Endometrial microvascular endothelial cells (primary cell): ENCODE results near the gene AZU1. TPM values are rescaled to one million over a fixed set of nuclear protein-coding genes. Genes with fewer than 3 reads are reported as not detected.
"Not testable (repeated sequence)": the region's sequence is repeated elsewhere in the genome, so short reads cannot be mapped to it uniquely, and the experiment has no call there.

ENCODE experiments used
- in situ Hi-C: cut with HindIII; loops from 2 replicates; pipeline ENCODE4 v1.10.0; 2017; ENCODE audit warnings: low sequenced_read_pairs, low pct_unique_long_range_greater_than_20kb; ENCODE audit errors: inconsistent ontology term
- total RNA-seq: library from RNA; depleted of rRNA; stranded (reverse); fragments of >200 nt; gene quantifications from one replicate; pipeline ENCODE4 v1.2.3, GENCODE V29; 2015; ENCODE audit errors: inconsistent ontology term

Gene AZU1
- total RNA-seq, 1 donor from 2014 or later, result not detected

- in situ Hi-C loops, result no loop called here
These were observed 18.3 kb downstream of the AZU1 start for GRCh38 chr19:845707-846521.

- in situ Hi-C loops, result no loop called here
These were observed 20.8 kb downstream of the AZU1 start for GRCh38 chr19:848386-848921.

DNA sequence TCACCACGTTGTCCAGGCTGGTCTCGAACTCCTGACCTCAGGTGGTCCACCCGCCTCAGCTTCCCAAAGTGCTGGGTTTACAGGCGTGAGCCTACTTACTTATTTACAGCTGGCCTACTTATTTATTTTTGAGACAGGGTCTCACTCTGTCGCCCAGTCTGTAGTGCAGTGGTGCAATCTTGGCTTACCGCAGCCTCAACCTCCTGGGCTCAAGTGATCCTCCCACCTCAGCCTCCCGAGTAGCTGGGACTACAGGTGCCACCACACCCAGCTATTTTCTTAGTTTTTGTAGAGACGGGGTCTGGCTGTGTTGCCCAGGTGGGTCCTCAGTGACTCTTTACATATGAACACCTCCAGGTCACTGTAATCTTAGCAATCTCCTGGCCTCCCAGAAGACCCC, 21.6 kb downstream of the AZU1 start:
- in situ Hi-C loops, result not testable (repeated sequence)

GRCh38 chr19:850221-850978, 22.8 kb downstream of the AZU1 start:
- in situ Hi-C loops, result no loop called here

DNA sequence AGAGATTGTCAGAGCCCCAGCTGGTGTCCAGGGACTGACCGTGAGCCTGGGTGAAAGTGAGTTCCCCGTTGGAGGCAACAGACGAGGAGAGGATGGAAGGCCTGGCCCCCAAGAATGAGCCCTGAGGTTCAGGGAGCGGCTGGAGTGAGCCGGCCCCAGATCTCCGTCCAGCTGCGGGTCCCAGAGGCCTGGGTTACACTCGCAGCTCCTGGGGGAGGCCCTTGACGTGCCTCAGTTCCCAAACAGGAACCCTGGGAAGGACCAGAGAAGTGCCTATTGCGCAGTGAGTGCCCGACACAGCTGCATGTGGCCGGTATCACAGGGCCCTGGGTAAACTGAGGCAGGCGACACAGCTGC, 23.3 kb downstream of the AZU1 start:
- in situ Hi-C loops, result no loop called here

- in situ Hi-C loops, result no loop called here
These were observed 24.7 kb downstream of the AZU1 start, which contains the start of gene ELANE for GRCh38 chr19:852136-853013. ELANE (plus strand) TSS chr19:852303; CDS start chr19:852329, 26 bp downstream.

- in situ Hi-C loops, result no loop called here
These were observed 25.5 kb downstream of the AZU1 start for GRCh38 chr19:853014-853585.

DNA sequence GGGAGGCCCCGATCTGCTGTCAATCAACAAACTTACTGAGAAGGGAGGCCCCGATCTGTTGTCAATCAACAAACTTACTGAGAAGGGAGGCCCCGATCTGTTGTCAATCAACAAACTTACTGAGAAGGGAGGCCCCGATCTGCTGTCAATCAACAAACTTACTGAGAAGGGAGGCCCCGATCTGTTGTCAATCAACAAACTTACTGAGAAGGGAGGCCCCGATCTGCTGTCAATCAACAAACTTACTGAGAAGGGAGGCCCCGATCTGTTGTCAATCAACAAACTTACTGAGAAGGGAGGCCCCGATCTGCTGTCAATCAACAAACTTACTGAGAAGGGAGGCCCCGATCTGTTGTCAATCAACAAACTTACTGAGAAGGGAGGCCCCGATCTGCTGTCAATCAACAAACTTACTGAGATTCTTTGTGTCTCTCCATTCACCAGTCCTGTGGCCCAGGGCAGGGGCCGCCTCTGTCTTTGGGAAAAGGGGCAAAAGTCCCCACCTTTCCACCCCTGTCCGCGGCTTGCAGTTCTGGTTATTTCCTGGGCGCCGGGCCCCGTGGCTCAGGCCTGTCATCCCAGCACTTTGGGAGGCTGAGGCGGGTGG, 26.1 kb downstream of the AZU1 start:
- in situ Hi-C loops, result not testable (repeated sequence)

DNA sequence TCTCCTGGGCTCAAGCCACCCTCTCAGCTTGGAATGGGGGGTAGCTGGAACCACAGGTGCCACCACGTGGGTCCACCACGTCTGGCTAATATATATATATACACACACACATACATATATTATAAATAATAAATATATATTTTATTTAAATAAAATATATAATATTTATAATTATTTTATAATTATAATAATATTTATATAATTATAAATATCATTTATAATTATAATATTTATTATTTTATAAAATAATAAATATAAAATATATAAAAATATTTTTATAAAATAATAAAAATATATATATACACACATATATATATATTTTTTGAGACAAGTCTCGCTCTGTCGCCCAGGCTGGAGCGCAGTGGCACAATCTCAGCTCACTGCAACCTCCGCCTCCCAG, 26.9 kb downstream of the AZU1 start:
- in situ Hi-C loops, result no loop called here

DNA sequence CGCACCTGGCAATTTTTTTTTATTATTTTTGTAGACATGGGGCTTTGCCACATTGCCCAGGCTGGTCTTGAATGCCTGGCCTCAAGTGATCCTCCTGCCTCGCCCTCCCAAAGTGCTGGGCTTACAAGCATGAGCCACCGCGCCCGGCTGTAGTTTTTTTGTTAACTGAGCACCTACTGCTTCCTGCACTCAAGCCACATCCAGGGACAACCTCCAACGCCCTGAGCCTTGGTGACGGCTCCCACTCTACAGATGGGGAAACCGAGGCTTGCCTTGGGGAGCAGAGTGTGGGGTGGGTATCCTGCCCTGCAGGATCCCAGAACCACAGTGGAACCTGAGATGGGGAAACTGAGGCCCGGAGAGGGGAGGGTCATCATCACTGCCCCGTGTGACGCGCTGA, 27.5 kb downstream of the AZU1 start:
- in situ Hi-C loops, result no loop called here

GRCh38 chr19:855566-856120, 28.0 kb downstream of the AZU1 start:
- in situ Hi-C loops, result no loop called here

DNA sequence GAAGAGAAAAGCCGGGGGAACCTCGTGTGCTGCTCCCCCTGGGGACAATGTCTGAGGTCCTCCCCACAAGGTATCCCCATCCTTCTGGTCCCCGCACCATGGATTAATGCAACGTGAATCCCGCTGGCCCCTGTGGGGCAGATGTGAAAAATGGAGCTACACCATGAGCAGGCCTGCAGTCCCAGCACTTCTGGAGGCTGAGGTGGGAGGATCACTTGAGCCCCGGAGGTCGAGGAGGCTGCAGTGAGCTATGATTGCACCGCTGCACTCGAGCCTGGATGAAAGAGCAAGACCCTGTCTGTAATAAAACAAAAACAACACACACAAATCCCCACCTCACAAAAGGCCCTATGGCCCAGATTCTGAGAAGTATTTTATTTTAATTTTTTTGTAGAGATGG, 30.6 kb downstream of the AZU1 start:
- in situ Hi-C loops, result no loop called here

DNA sequence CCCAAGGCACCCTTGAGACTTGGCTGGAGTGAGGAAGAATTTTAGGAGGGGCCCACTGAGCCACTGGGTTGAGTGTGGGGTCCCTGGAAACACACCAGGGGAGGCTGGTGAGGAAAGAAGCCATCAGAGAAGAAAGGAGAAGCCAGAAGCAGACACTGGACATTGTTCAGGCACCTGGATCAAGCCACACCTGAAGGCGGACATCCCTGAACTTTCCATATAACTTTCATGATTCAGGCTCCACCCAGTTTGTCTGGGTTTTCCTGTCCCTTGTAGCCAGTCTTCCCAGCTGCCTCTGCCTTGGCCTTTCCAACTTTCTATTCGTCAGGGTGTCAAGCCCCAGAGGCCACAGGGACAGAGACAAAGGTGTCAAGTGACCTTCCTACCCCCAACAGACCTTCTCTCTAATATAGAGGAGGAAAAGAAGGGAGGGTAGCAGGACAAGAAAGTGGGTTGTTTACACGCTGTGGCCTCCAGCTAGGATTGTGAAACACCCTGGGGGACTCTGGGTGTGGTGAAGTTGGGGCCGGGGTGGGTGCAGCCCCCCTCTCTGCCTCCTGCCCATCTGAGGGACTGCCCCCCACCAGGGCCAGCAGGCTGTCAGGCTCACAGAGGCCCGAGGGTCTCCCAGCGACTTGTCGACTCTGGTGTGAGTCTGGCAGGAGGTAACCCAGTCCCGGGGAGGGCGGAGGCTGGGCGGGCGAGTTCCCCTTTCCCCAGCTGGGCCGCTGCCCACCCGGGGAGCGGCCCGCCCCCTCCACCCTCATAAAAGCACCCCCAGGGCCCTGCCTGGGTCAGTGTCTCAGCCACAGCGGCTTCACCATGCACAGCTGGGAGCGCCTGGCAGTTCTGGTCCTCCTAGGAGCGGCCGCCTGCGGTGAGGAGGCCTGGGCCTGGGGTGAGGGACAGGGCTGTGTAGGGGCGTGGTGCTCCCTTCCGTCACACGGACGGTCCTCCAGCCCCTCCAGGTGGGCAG, 31.5 kb downstream of the AZU1 start, which contains the start of gene CFD:
CFD (plus strand) TSS at position 797 of the 976 bp plus-strand sequence; CDS start at position 823, 26 bp downstream.
- in situ Hi-C loops, result no loop called here

DNA sequence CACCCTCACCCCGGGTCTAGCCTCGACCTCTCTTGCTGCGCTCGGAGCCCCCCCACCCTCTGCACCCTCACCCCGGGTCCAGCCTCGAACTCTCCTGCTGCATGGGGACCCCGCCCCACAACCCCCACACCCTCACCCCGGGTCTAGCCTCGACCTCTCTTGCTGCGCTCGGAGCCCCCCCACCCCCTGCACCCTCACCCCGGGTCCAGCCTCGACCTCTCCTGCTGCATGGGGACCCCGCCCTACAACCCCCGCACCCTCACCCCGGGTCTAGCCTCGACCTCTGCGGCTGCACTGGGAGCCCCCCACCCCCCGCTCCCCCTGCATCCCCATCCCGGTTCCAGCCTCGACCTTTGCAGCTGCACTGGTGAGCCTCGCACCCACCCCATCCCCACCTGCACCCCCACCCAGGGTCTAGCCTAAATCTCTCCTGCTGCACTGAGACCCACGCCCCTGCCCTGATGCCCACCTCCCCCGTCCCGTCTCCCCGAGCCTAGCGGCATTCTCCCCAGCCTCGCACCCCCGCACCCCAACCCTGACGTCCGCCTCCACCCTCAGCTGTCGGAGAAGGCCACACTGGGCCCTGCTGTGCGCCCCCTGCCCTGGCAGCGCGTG, 33.6 kb downstream of the AZU1 start:
- in situ Hi-C loops, result no loop called here

- in situ Hi-C loops, result no loop called here
These were observed 34.3 kb downstream of the AZU1 start for GRCh38 chr19:861756-862580.
